Kidney capillary endothelial cell (primary cell): Measurements from ENCODE around the gene MTFMT.

ENCODE experiments used
- DNase-seq: peaks from one replicate; pipeline ENCODE4 v3.0.0-alpha.2; 2018; ENCODE audit warnings: low spot score

The MTFMT gene

DNA sequence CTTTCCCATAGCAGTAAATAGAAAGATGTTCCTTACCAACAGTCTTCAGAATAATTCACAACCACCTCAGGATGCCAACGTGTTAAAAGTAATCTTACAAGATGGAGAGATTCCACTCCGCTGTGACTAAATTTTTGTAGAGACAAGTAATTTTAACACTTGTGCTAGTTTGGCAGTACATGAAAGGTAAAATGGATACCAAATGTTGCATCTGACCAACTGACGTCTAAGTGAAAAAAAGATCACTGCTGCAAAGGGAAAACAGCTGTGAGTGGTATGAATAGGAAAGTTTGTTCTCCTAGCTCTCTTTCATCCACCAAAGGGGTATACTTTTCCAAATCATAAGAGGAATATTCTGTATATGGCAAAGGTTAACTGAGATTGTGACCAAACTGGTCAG lies 42.3 kb downstream of the MTFMT start:
- no peak for DNase-seq

DNA sequence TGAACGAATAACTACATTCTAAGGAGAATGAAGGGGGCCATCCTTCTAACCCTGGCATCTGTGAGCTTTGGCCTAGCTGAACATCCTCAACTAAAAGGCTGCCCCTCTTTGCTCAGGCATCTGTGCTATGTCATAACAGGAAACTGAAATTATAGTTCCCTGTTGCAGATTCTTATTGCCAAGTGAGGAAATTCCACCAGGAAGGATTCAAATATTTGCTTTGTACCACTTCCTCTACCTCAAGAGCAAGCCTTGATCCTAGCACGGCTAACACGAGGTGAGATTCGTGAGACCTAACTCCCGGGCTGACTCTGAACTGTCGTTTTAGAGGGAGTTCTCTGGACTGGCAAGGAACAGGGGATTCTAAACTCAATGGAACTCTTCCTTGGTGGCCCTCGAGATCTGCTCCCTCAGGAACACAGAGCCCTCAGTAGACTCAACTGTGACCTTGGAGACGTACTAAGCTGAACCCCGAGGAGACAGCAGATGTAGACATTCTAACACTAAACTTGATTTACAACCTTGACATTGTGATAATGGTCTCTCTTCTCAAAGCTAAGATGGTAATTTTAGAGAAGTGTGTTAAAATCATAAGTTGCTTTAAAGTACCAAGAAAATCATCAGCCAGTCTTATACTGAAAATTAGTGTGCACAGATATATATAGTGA lies 43.9 kb downstream of the MTFMT start:
- peak; percentile 67 for DNase-seq

DNA sequence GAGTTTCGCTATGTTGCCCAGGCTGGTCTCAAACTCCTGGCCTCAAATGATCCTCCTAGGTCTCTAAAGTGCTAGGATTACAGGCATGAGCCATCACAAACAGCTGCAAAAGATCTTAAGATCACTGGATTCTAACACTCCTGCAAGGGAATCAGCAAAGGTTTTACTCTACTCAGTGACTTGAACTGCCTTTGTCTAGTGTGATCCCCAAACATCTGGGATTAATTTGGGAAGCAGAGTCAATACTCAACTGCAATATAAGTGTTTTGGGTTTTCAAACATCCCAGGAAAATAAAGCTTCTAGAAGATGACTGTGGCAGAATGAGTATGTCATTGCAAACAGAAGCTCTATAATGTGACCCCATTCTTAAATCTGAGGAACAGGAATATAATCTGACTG lies 47.0 kb downstream of the MTFMT start:
- no peak for DNase-seq

DNA sequence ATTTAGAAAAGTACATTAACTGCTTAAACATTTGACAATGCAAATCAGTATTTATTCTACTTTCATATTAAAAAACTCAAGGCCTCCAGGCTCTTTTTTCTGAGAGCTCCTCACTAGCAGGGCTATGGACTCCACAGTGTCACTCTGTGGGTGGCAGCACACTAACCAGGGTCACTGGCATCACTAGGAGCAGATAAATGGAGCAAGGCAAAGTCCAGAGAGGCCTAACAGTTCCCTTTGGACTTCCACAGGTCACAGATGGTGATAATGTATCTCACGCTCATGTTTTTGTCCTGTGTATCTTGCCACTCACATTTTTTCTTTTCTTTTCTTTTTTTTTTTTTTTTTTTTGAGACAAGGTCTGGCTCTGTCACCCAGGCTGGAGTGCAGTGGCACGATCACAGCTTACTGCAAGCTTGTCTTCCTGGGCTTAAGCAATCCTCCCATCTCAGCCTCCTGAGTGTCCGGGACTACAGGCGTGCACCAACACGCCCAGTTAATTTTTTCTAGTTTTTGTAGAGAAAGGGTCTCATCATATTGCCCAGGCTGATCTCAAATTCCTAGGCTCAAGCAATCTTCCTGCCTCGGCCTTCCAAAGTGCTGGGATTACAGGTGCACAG lies 47.5 kb downstream of the MTFMT start:
- no peak for DNase-seq

DNA sequence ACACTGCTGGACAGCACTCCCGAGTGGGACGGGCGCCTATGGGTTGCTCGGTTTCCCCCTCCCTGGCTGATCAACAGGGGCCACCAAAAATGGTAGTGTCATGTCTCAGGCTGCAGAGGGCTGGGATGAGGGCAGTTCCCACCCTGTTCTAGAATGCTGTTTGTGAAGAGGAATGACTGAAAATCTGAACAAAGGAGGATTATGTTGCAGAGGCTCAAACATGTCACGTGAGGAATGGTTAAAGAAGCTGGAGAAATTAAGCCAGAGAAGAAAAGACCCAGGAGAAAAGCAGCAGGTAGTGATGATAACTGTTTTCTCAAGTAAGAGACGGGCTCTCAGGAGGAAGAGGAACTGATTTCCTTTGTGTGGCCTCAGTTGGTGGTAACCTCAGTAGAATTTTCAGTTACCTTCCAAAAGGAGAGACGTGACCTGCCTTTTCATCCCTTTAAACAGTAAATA lies 50.2 kb downstream of the MTFMT start:
- no peak for DNase-seq

DNA sequence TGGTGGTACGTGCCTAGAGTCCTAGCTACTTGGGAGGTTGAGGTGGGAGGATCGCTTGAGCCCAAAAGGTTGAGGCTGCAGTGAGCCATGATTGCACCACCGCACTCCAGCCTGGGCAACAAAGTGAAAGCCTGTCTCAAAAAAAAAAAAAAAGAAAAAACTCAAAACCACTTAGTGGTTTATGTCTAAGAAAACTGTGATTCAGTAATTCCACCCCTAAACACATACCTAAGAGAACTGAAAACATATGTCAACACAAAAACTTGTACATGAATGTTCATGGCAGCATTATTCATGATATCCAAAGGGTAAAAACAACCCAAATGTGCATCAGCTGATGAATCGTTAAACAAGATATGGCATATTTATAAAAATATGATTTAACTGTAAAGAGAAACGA lies 54.0 kb downstream of the MTFMT start:
- DNase-seq: no peak

DNA sequence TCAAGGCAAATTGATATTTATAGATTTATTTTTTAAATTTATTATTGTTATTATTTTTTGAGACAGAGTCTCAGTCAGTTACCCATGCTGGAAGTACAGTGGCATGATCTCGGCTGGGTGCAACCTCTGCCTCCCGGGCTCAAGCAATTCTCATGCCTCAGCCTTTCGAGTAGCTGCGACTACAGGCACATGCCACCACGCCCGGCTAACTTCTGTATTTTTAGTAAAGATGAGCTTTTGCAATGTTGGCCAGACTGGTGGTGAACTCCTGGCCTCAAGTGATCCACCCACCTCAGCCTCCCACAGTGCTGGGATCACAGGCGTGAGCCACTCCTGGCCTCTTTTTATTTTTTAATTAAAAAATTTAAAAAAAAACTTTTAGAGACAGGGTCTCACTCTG lies 58.7 kb downstream of the MTFMT start:
- DNase-seq: no peak

DNA sequence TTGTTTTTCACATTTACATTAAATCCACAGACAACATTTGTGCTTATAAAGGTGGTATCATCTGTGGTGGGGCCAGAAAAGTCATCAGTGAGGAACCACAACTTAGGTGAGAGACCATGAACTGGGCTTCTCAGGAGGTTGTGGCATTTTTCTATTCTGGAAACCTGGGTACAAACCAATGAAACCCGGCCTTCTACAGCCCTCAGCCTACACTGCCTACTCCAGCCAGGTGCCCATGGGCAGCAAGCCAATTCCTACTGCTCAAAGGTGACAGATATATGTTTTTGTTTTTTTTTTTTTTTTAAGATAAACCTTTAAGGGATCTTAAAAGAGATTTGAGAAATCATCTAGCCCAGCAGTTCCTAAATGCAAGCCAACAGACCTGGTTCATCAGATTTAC lies 60.0 kb downstream of the MTFMT start:
- DNase-seq: no peak

DNA sequence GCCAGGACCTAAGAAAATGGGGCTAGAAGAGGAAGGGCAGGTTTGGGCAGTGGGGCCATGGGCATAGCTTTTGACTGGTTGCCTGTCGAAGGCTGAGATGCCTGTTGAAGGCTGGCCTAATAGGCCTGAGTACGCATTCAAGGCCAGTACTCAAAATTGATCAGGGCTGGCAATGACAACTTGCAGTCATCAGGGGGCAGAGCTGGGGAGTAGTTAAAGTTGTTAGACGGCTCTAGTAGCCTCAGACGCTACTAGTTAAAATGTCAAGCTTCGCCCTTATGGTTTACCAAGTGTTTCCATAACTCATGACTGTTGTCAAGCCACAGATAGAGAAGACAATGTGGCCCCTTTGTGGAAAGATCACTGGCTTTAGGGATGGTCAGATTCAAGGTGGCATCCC lies 68.4 kb downstream of the MTFMT start:
- no peak for DNase-seq

DNA sequence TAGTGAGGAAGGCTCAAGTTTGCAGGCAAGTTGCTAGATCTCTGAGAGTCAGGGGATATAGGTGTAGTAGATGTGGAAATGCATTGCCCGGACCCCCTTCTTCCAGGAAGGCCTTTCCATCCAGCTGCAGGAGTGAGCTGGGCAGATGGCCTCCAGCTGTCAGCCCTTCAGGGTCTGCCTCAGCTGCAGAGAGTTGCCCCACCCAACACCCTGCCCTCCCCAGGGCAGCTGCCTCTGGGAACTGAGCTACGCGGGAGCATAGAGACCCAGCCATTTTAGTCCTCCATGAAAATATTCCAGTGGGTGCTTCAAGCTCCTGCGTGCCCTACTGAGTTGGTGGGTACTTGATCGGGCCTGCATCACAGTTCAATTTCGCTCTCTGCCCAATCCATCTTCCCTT lies 69.3 kb downstream of the MTFMT start:
- no peak for DNase-seq

DNA sequence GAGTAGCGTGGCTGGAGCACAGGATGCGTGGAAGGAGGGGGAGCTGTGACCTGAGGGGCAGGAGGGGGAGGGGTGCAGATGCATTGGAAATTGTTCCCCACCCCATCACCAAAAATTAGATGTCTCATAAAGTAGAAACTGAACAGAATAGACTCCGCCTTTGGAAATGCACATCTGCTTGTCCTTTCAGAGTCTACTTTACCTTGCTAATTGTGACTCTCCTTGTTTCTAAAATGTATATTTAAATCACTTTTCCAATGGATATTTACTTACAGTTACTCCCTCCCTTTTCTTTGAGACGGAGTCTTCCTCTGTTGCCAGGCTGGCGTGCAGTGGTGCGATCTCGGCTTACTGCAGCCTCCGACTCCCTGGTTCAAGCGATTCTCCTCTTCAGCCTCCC lies 70.3 kb downstream of the MTFMT start:
- DNase-seq: no peak

DNA sequence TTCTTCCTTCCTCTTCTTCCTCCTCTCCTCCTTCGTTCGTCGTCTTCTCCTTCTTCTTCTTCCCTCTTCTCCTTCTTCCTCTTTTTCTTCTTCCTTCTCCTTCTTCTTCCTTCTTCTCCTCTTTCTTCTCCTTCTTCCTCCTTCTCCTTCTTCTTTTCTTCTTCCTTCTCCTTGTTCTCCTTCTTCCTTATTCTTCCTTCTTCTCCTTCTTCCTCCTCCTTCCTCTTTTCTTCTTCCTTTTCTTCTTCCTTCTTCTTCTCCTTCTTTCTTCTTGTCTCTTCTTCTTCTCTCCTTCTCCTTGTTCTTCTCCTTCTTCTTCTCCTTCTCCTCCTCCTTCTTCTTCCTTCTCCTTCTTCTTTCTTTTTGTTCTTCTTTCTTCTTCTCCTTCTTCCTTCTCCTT lies 75.0 kb downstream of the MTFMT start:
- no peak for DNase-seq

DNA sequence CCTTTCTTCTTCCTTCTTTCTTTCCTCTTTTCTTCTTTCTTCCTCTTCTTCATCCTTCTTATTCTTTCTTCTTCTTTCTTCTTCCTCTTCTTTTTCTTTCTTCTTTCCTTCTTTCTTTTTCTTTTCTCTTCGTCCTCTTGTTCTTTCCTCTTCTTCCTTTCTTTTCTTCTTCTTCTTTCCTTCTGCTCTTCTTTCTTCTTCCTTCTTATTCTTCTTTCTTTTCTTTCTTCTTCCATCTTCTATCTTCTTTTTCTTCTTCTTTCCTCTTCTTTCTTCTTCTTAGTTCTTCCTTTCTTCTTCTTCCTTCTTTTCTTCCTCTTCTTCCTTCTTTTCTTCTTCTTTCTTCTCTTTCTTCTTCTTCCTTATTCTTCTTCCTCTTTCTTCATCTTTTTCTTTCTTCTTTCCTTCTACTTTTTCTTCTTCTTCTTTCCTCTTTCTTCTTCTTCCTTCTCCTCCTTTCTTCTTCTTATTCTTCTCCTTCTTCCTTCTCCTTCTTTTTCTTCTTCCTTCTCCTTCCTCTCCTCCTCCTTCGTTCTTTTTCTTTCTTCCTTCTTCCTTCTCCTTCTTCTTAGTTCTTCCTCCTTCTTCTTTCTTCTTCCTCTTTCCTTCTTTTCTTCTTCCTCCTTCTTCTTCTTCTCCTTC lies 77.5 kb downstream of the MTFMT start:
- DNase-seq: no peak
